Measurements from ENCODE around the gene CRISPLD2.
"Not testable (repeated sequence)": the region's sequence is repeated elsewhere in the genome, so short reads cannot be mapped to it uniquely, and the experiment has no call there.

The CRISPLD2 gene

GRCh38 chr16:84856811-84857210 lies 37.0 kb downstream of the CRISPLD2 start:
- DNase-seq (ENCODE audit: low read depth in 2 of 2), result not testable (repeated sequence)

GRCh38 chr16:84859681-84860080 lies 39.9 kb downstream of the CRISPLD2 start:
- DNase-seq (ENCODE audit: low read depth in 2 of 2), result no peak

- no peak for DNase-seq (ENCODE audit: low read depth in 2 of 2)
These were observed 40.6 kb downstream of the CRISPLD2 start for GRCh38 chr16:84860383-84860782.

- DNase-seq (ENCODE audit: low read depth in 2 of 2), result no peak
These were observed 41.9 kb downstream of the CRISPLD2 start for GRCh38 chr16:84861671-84862070.

- DNase-seq (ENCODE audit: low read depth in 2 of 2), result no peak
These were observed 43.2 kb downstream of the CRISPLD2 start for GRCh38 chr16:84862804-84863480.

GRCh38 chr16:84863481-84863814 lies 43.7 kb downstream of the CRISPLD2 start:
- no peak for DNase-seq (ENCODE audit: low read depth in 2 of 2)

- no peak for DNase-seq (ENCODE audit: low read depth in 2 of 2)
These were observed 44.7 kb downstream of the CRISPLD2 start for GRCh38 chr16:84864326-84864955.

- DNase-seq (ENCODE audit: low read depth in 2 of 2), result no peak
These were observed 47.9 kb downstream of the CRISPLD2 start for GRCh38 chr16:84867696-84868095.

- DNase-seq (ENCODE audit: low read depth in 2 of 2), result no peak
These were observed 48.5 kb downstream of the CRISPLD2 start for GRCh38 chr16:84868328-84868727.

GRCh38 chr16:84868829-84869472 lies 49.2 kb downstream of the CRISPLD2 start:
- DNase-seq (ENCODE audit: low read depth in 2 of 2), result no peak

GRCh38 chr16:84869473-84869845 lies 49.7 kb downstream of the CRISPLD2 start:
- DNase-seq (ENCODE audit: low read depth in 2 of 2), result no peak

- DNase-seq (ENCODE audit: low read depth in 2 of 2), result not testable (repeated sequence)
These were observed 53.2 kb downstream of the CRISPLD2 start for GRCh38 chr16:84872971-84873370.

GRCh38 chr16:84874004-84874435 lies 54.2 kb downstream of the CRISPLD2 start:
- no peak for DNase-seq (ENCODE audit: low read depth in 2 of 2)

GRCh38 chr16:84874553-84874952 lies 54.8 kb downstream of the CRISPLD2 start:
- no peak for DNase-seq (ENCODE audit: low read depth in 2 of 2)

GRCh38 chr16:84874983-84875382 lies 55.2 kb downstream of the CRISPLD2 start:
- no peak for DNase-seq (ENCODE audit: low read depth in 2 of 2)

GRCh38 chr16:84875846-84876245 lies 56.1 kb downstream of the CRISPLD2 start:
- DNase-seq (ENCODE audit: low read depth in 2 of 2), result no peak

- no peak for DNase-seq (ENCODE audit: low read depth in 2 of 2)
These were observed 57.3 kb downstream of the CRISPLD2 start for GRCh38 chr16:84876873-84877606.

- no peak for DNase-seq (ENCODE audit: low read depth in 2 of 2)
These were observed 59.0 kb downstream of the CRISPLD2 start for GRCh38 chr16:84878770-84879169.

GRCh38 chr16:84879569-84880487 lies 60.0 kb downstream of the CRISPLD2 start:
- no peak for DNase-seq (ENCODE audit: low read depth in 2 of 2)

GRCh38 chr16:84881702-84882521 lies 62.1 kb downstream of the CRISPLD2 start:
- DNase-seq (ENCODE audit: low read depth in 2 of 2), result no peak

GRCh38 chr16:84883301-84883700 lies 63.5 kb downstream of the CRISPLD2 start:
- DNase-seq (ENCODE audit: low read depth in 2 of 2), result no peak
